Measurements from ENCODE around the gene PTPRA.

GRCh38 chr20:2919518-2920245 is 46.4 kb downstream of the PTPRA start:
- no peak for TF ChIP-seq POLR2A (IDR thresholded peaks at IDR 0.05; ENCODE audit: low read depth, low read length)
- no peak for TF ChIP-seq TAF1 (IDR thresholded peaks at IDR 0.05; ENCODE audit: low read depth, low read length)
- no peak for TF ChIP-seq POU2F2 (IDR thresholded peaks at IDR 0.05; ENCODE audit: low read depth, low read length)
- no peak for TF ChIP-seq POLR2AphosphoS5 (IDR thresholded peaks at IDR 0.05; ENCODE audit: low read depth, low read length)

Data from GM12891 (cell line).